HCT116 (cell line): ENCODE data around the gene TBCD.

Source experiments
- CBX3 ChIP-seq: IDR thresholded peaks from 2 replicates; pipeline ENCODE4 v1.6.1; 2012; ENCODE audit warnings: low read depth
- CEBPB ChIP-seq: IDR thresholded peaks from 2 replicates; pipeline ENCODE4 v1.6.1; 2012; ENCODE audit warnings: low read depth
- EZH2 ChIP-seq: fragments of 200-600 bp; sonication (generic); IDR thresholded peaks from 2 replicates; pipeline ENCODE4 v1.6.1; 2017; ENCODE audit warnings: antibody characterized with exemption, mixed run types
- EZH2phosphoT487 ChIP-seq: fragments of 200-600 bp; IDR thresholded peaks from 2 replicates; pipeline ENCODE4 v1.6.1; 2018; ENCODE audit warnings: antibody characterized with exemption, borderline replicate concordance
- POLR2A ChIP-seq: IDR thresholded peaks from 2 replicates; pipeline ENCODE4 v1.7.0; 2011; ENCODE audit warnings: borderline replicate concordance; ENCODE audit not compliant: insufficient read depth, insufficient read length; ENCODE audit errors: extremely low read depth
- POLR2AphosphoS5 ChIP-seq: IDR thresholded peaks from 2 replicates; pipeline ENCODE4 v1.6.1; 2011; ENCODE audit warnings: mild to moderate bottlenecking, low read depth, low read length, moderate library complexity
- YY1 ChIP-seq: IDR thresholded peaks from 2 replicates; pipeline ENCODE4 v1.6.1; 2011; ENCODE audit warnings: low read length, low read depth, moderate library complexity, mild to moderate bottlenecking; ENCODE audit not compliant: insufficient replicate concordance; ENCODE audit errors: extremely low read depth
- ZBTB33 ChIP-seq: IDR thresholded peaks from 2 replicates; pipeline ENCODE4 v1.6.1; 2011; ENCODE audit warnings: mild to moderate bottlenecking, low read length, moderate library complexity; ENCODE audit not compliant: insufficient replicate concordance; ENCODE audit errors: extremely low read depth
- ZNF274 ChIP-seq: fragments of 200-500 bp; sonication (Bioruptor generic); IDR thresholded peaks from 2 replicates; pipeline ENCODE4 v1.6.1; 2014; ENCODE audit warnings: mild to moderate bottlenecking, low read depth, low read length, inconsistent platforms
- TF ChIP-seq, protein P1 (sequence below): IDR thresholded peaks from 2 replicates; pipeline ENCODE4 v1.6.1; 2012; ENCODE audit warnings: low read depth
- TF ChIP-seq, protein P2 (sequence below), 3 experiments: fragments of 200-600 bp in 1 of 3; sonication (generic) in 1 of 3; IDR thresholded peaks in 2 of 3; conservative IDR thresholded peaks in 1 of 3; 2 replicates each; pipeline ENCODE4 v1.5.1; 2012 to 2017; ENCODE audit warnings: low read depth in 2 of 3, low read length in 2 of 3, antibody characterized with exemption in 1 of 3, borderline replicate concordance in 1 of 3, control low read depth in 1 of 3, mild to moderate bottlenecking in 1 of 3, mixed read lengths in 1 of 3, mixed run types in 1 of 3, moderate library complexity in 1 of 3; ENCODE audit not compliant: insufficient read depth in 1 of 3

DNA sequence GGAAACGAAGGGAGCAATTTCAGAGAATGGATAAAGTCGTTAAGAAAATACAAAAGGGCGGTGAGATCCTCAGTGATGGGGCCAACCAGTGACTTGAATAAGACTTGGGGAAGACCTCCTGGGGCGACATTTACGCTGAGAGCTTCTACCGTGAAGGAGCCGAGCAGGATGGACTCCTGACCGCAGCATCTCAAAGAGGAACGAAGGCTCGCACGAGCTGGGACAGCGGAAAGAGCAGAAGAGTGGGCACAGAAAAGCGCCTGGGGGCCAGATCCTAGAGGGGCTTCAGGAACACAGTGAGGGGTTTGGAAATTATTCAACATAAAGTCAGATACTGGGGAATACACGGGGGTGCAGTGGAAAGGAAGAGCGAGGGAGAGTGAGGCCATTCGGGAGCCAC lies 70.4 kb downstream of the TBCD start:
- TF ChIP-seq, protein P1, sequence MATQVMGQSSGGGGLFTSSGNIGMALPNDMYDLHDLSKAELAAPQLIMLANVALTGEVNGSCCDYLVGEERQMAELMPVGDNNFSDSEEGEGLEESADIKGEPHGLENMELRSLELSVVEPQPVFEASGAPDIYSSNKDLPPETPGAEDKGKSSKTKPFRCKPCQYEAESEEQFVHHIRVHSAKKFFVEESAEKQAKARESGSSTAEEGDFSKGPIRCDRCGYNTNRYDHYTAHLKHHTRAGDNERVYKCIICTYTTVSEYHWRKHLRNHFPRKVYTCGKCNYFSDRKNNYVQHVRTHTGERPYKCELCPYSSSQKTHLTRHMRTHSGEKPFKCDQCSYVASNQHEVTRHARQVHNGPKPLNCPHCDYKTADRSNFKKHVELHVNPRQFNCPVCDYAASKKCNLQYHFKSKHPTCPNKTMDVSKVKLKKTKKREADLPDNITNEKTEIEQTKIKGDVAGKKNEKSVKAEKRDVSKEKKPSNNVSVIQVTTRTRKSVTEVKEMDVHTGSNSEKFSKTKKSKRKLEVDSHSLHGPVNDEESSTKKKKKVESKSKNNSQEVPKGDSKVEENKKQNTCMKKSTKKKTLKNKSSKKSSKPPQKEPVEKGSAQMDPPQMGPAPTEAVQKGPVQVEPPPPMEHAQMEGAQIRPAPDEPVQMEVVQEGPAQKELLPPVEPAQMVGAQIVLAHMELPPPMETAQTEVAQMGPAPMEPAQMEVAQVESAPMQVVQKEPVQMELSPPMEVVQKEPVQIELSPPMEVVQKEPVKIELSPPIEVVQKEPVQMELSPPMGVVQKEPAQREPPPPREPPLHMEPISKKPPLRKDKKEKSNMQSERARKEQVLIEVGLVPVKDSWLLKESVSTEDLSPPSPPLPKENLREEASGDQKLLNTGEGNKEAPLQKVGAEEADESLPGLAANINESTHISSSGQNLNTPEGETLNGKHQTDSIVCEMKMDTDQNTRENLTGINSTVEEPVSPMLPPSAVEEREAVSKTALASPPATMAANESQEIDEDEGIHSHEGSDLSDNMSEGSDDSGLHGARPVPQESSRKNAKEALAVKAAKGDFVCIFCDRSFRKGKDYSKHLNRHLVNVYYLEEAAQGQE: no peak
- TF ChIP-seq EZH2 (no peak), EZH2phosphoT487 (no peak), CEBPB (no peak), POLR2A (no peak), POLR2AphosphoS5 (no peak), ZBTB33 (no peak), YY1 (no peak), CBX3 (no peak), ZNF274 (no peak)
- TF ChIP-seq, protein P2, sequence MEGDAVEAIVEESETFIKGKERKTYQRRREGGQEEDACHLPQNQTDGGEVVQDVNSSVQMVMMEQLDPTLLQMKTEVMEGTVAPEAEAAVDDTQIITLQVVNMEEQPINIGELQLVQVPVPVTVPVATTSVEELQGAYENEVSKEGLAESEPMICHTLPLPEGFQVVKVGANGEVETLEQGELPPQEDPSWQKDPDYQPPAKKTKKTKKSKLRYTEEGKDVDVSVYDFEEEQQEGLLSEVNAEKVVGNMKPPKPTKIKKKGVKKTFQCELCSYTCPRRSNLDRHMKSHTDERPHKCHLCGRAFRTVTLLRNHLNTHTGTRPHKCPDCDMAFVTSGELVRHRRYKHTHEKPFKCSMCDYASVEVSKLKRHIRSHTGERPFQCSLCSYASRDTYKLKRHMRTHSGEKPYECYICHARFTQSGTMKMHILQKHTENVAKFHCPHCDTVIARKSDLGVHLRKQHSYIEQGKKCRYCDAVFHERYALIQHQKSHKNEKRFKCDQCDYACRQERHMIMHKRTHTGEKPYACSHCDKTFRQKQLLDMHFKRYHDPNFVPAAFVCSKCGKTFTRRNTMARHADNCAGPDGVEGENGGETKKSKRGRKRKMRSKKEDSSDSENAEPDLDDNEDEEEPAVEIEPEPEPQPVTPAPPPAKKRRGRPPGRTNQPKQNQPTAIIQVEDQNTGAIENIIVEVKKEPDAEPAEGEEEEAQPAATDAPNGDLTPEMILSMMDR (IDR thresholded peaks at IDR 0.05 in 2 of 3, conservative IDR thresholded peaks at IDR 0.05 in 1 of 3; ENCODE audit: borderline replicate concordance in 1 of 3, insufficient read depth in 1 of 3, low read depth in 2 of 3, low read length in 2 of 3): no peak
